GM12878 (cell line): ENCODE measurements around the gene ACYP1. TPM values are rescaled to one million over a fixed set of nuclear protein-coding genes. Genes with fewer than 3 reads are reported as not detected.

Experiments
- ATAC-seq: fragments of 200-7000 bp; cut with Tn5 transposase; 3 replicates; pipeline ENCODE4 v1.9.1; 2020; ENCODE audit warnings: mild to moderate bottlenecking, moderate library complexity
- BruUV-seq: library from RNA; stranded (reverse); fragments of 400-500 nt; replicated peaks from 2 replicates; lab custom pipeline; 2021; lab: Mats Ljungman, UMichigan
- CTCF ChIA-PET: fragments of 300-600 bp; sonication (Branson Sonifier 250); formaldehyde crosslinking; extraction: SDS; loops from one replicate; lab custom pipeline; 2021; ENCODE audit warnings: inconsistent platforms; lab: Yijun Ruan, JAX
- POLR2A ChIA-PET: fragments of 350-600 bp; formaldehyde crosslinking; extraction: SDS; loops from one replicate; lab custom pipeline; 2021; ENCODE audit warnings: inconsistent platforms; lab: Charles Lee
- RAD21 ChIA-PET: fragments of 300-600 bp; sonication (Branson Sonifier 250); formaldehyde crosslinking; loops from one replicate; lab custom pipeline; 2023; ENCODE audit warnings: antibody characterized with exemption; ENCODE audit not compliant: unreplicated experiment; lab: Charles Lee
- SMC1A ChIA-PET: fragments of 300-600 bp; sonication (Branson Sonifier 250); formaldehyde crosslinking; loops from one replicate; lab custom pipeline; 2023; ENCODE audit not compliant: unreplicated experiment, uncharacterized antibody; lab: Charles Lee
- DNase-seq: peaks from one replicate; pipeline ENCODE4 v3.0.0-alpha.2; 2011; ENCODE audit warnings: low read depth, low spot score
- FAIRE-seq: peaks from 3 replicates; lab custom pipeline; 2011; peaks lifted over from hg19 to GRCh38; lab: Jason Lieb, UNC
- H2AFZ ChIP-seq: 2 replicates; pipeline ENCODE4 v1.6.0; 2011; ENCODE audit warnings: low read depth, low read length, control low read depth; ENCODE audit not compliant: control insufficient read depth
- H3K27ac ChIP-seq: 2 replicates; pipeline ENCODE4 v1.5.1; 2011; ENCODE audit warnings: control low read depth; ENCODE audit not compliant: control insufficient read depth, insufficient read depth
- H3K27me3 ChIP-seq, 2 experiments: replicated peaks in 1 of 2; 2 replicates each; pipeline versions ENCODE4 v1.6.0 to v1.6.1; 2011; ENCODE audit warnings: low read length in 1 of 2; ENCODE audit not compliant: control insufficient read depth in 2 of 2, insufficient read depth in 2 of 2
- H3K36me3 ChIP-seq, 2 experiments: 2 replicates each; pipeline ENCODE4 v1.5.1; 2011; ENCODE audit warnings: low read length in 1 of 2; ENCODE audit not compliant: control insufficient read depth in 2 of 2, insufficient read depth in 2 of 2
- H3K4me1 ChIP-seq: 2 replicates; pipeline ENCODE4 v1.6.1; 2011; ENCODE audit warnings: mild to moderate bottlenecking, low read length, moderate library complexity, mixed read lengths; ENCODE audit not compliant: control insufficient read depth, insufficient read depth
- H3K4me2 ChIP-seq: 2 replicates; pipeline ENCODE4 v1.6.0; 2011; ENCODE audit warnings: control low read depth; ENCODE audit not compliant: control insufficient read depth, insufficient read depth
- H3K4me3 ChIP-seq: fragments of 200-600 bp; sonication (generic); 2 replicates; pipeline ENCODE4 v1.5.1; 2016
- H3K79me2 ChIP-seq: 2 replicates; pipeline ENCODE4 v1.6.0; 2011; ENCODE audit warnings: low read length; ENCODE audit not compliant: control insufficient read depth, insufficient read depth
- H3K9ac ChIP-seq: 2 replicates; pipeline ENCODE4 v1.8.0; 2011; ENCODE audit warnings: low read length, control low read depth, mixed read lengths; ENCODE audit not compliant: control insufficient read depth, insufficient read depth
- H3K9me3 ChIP-seq: replicated peaks from 3 replicates; pipeline ENCODE4 v1.5.1; 2011; ENCODE audit warnings: mild to moderate bottlenecking, low read length; ENCODE audit not compliant: control insufficient read depth, insufficient read depth
- H4K20me1 ChIP-seq: 2 replicates; pipeline ENCODE4 v1.6.0; 2011; ENCODE audit not compliant: control insufficient read depth, insufficient read depth
- ATF7 ChIP-seq: fragments of 450-650 bp; IDR thresholded peaks from 2 replicates; pipeline ENCODE4 v1.6.1; 2016; ENCODE audit warnings: low read depth, mild to moderate bottlenecking
- BHLHE40 ChIP-seq, 2 experiments: fragments of 450-650 bp in 1 of 2; IDR thresholded peaks; 2 replicates each; pipeline ENCODE4 v1.6.1; 2011 to 2017; ENCODE audit warnings: low read depth in 2 of 2, borderline replicate concordance in 1 of 2, improper control_type of control experiment in 1 of 2, low read length in 1 of 2, mild to moderate bottlenecking in 1 of 2
- CREB1 ChIP-seq: IDR thresholded peaks from 2 replicates; pipeline ENCODE4 v1.6.1; 2012; ENCODE audit warnings: low read depth, mild to moderate bottlenecking, inconsistent platforms
- E2F8 ChIP-seq: fragments of 450-650 bp; IDR thresholded peaks from 2 replicates; pipeline ENCODE4 v1.6.1; 2018; ENCODE audit warnings: mild to moderate bottlenecking, low read depth, moderate library complexity; ENCODE audit not compliant: partially characterized antibody
- FOS ChIP-seq: IDR thresholded peaks from 3 replicates; pipeline ENCODE4 v1.6.1; 2011; ENCODE audit warnings: borderline replicate concordance; ENCODE audit not compliant: insufficient read length; ENCODE audit errors: extremely low read depth
- HCFC1 ChIP-seq: fragments of 150-350 bp; IDR thresholded peaks from 2 replicates; pipeline ENCODE4 v1.6.1; 2014; ENCODE audit warnings: low read length
- HSF1 ChIP-seq: fragments of 150-350 bp; IDR thresholded peaks from 2 replicates; pipeline ENCODE4 v1.6.1; 2014; ENCODE audit warnings: mild to moderate bottlenecking, low read depth, low read length
- MAX ChIP-seq: IDR thresholded peaks from 2 replicates; pipeline ENCODE4 v1.6.1; 2012; ENCODE audit warnings: low read depth, low read length, improper control_type of control experiment
- MTA2 ChIP-seq: fragments of 450-650 bp; IDR thresholded peaks from 2 replicates; pipeline ENCODE4 v1.6.1; 2016; ENCODE audit warnings: low read depth, mild to moderate bottlenecking, moderate library complexity
- NR2C1 ChIP-seq: fragments of 450-650 bp; IDR thresholded peaks from 2 replicates; pipeline ENCODE4 v1.6.1; 2017; ENCODE audit warnings: antibody characterized with exemption, mild to moderate bottlenecking, moderate library complexity
- RAD21 ChIP-seq: IDR thresholded peaks from 2 replicates; pipeline ENCODE4 v1.6.1; 2011; ENCODE audit warnings: mild to moderate bottlenecking, low read depth, low read length, moderate library complexity; ENCODE audit not compliant: insufficient read depth
- SMAD5 ChIP-seq: IDR thresholded peaks from 2 replicates; pipeline ENCODE4 v1.6.1; 2016; ENCODE audit warnings: antibody characterized with exemption, low read depth
- TAF1 ChIP-seq: IDR thresholded peaks from 2 replicates; pipeline ENCODE4 v1.6.1; 2011; ENCODE audit warnings: mild to moderate bottlenecking, low read depth, low read length, borderline replicate concordance
- TBL1XR1 ChIP-seq: IDR thresholded peaks from 2 replicates; pipeline ENCODE4 v1.6.1; 2012; ENCODE audit warnings: low read depth, low read length, improper control_type of control experiment
- WGBS: methylation state at CpG from one replicate; pipeline ENCODE4 v1.1.6; 2016; ENCODE audit warnings: low lambda C conversion rate; ENCODE audit not compliant: insufficient replicate concordance, insufficient coverage; ENCODE audit errors: missing lambda C conversion rate; 5-methylcytosine and 5-hydroxymethylcytosine counted together
- in situ Hi-C: fragments of 300-500 bp; cut with MboI; formaldehyde crosslinking; loops from 9 replicates; pipeline ENCODE4 v1.14.3; 2018; ENCODE audit warnings: mixed read lengths
- intact Hi-C: fragments of 100-400 bp; cut with micrococcal nuclease; formaldehyde crosslinking; loops from one replicate; pipeline ENCODE4 v1.14.2; 2022; ENCODE audit not compliant: unreplicated experiment
- polyA plus RNA-seq, 11 experiments: library from polyadenylated mRNA; depleted of rRNA in 4 of 11; unstranded in 6 of 11; stranded (reverse) in 5 of 11; fragments of >200 nt; fragmentation: Nextera tagmentation in 4 of 11; fragmentation: Illumina TruSeq in 1 of 11; extraction: Ambion mirVana in 4 of 11; extraction: Trizol in 1 of 11; gene quantifications; 1 replicate in 1 of 11; 2 replicates in 10 of 11; pipeline versions ENCODE4 v1.2.1 to v1.2.3, GENCODE V29; 2011 to 2016; ENCODE audit warnings: inconsistent platforms in 2 of 11, missing spikeins in 2 of 11, low read depth in 1 of 11
- total RNA-seq, 4 experiments: library from RNA; depleted of rRNA in 3 of 4; stranded (reverse); fragments of >200 nt in 3 of 4; fragmentation: Illumina TruSeq in 1 of 4; extraction: Trizol in 1 of 4; gene quantifications; 2 replicates each; pipeline versions ENCODE4 v1.2.1 to v1.2.3, GENCODE V29; 2013 to 2021
- TF ChIP-seq, protein P1 (sequence below): fragments of 450-650 bp; IDR thresholded peaks from 2 replicates; pipeline ENCODE4 v1.6.1; 2017; ENCODE audit warnings: low read depth, mild to moderate bottlenecking, moderate library complexity

The ACYP1 gene
- total and polyA plus RNA-seq, 10 of the 15 experiments (the other 5 are each of a cell fraction or from before 2014, with no cell fraction given), result 18.2 to 52.6 (median 43.5) TPM

DNA sequence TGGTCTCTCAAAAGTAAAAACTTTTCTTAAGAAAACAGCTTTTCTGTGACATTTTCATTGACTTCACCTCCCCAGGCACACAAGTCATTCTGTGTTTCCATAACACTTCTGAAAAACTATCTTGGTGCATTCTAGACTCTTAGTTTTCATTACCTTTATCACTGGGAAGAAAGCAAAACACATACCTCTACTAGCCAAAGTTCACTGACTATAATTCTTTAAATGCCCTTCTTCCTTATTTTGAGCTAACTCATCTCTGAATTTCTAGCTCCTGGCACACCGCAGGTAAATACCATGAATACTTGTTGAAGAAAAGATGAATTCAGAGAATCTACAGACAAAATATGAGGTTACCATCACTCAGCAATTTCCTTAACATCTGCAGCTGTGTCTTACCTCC, 33.7 kb downstream of the ACYP1 start (continued):
- no peak for TF ChIP-seq BHLHE40 (IDR thresholded peaks at IDR 0.05; ENCODE audit: borderline replicate concordance in 1 of 2, low read depth in 2 of 2, low read length in 1 of 2)
- no peak for TF ChIP-seq FOS
- TF ChIP-seq SMAD5, result no peak
- TF ChIP-seq HCFC1, result no peak
- no peak for TF ChIP-seq NR2C1
- TF ChIP-seq E2F8, result no peak
- no peak for TF ChIP-seq MAX

DNA sequence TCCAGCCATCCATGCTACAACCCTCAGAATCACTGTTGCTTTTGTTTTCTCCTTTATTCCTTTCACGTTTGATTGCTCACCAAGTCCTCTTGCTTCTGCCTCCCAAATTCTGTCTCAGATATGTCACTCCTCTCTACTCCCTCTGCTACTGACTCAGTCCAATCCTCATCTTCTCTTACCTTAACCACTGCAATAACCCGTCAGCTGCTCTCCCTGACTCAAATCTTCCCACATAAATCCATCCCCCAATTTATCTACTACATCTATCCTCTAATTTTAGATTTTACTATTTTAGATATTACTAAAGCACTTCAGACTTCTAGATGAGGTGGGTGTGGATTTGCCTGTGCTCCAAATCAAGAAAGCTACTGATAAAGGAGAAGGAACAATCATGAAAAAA, 37.9 kb downstream of the ACYP1 start:
- no TSS peak for BruUV-seq
- ChIA-PET CTCF (interaction anchor here (1.0 to 2.5 kb wide), 2 partner anchors 63 to 165 kb away, joined by 4 to 8 read pairs; no protein-coding TSS in a partner anchor), RAD21 (no interaction called here), SMC1A (no interaction called here), POLR2A (no interaction called here)
- intact Hi-C loops (no loop called here), in situ Hi-C loops (no loop called here)
- DNase-seq, result no peak
- H3K27me3 ChIP-seq, result no peaks in the 10 kb centered on the region
- FAIRE-seq, result no peak
- WGBS, result 69% methylated on average over 2 of the region's 2 CpGs
- H3K79me2 ChIP-seq, result no peaks in the 10 kb centered on the region
- H3K4me3 ChIP-seq, result no peak overlapping the region
- no peak overlapping the region for H2AFZ ChIP-seq
- H3K27ac ChIP-seq, result no peak overlapping the region
- no peaks in the 10 kb centered on the region for H3K9me3 ChIP-seq
- no peak overlapping the region for H3K9ac ChIP-seq
- peaks cover 0 to 1% of the 10 kb centered on the region in 2 experiments; a peak in 3 of 4 replicates for H3K36me3 ChIP-seq
- no peak for ATAC-seq
- no peak overlapping the region for H3K4me2 ChIP-seq
- no peaks in the 10 kb centered on the region for H3K4me1 ChIP-seq
- H4K20me1 ChIP-seq, result no peaks in the 10 kb centered on the region
- no peak for TF ChIP-seq TBL1XR1
- no peak for TF ChIP-seq MTA2
- no peak for TF ChIP-seq HSF1
- no peak for TF ChIP-seq ATF7
- TF ChIP-seq, protein P1, sequence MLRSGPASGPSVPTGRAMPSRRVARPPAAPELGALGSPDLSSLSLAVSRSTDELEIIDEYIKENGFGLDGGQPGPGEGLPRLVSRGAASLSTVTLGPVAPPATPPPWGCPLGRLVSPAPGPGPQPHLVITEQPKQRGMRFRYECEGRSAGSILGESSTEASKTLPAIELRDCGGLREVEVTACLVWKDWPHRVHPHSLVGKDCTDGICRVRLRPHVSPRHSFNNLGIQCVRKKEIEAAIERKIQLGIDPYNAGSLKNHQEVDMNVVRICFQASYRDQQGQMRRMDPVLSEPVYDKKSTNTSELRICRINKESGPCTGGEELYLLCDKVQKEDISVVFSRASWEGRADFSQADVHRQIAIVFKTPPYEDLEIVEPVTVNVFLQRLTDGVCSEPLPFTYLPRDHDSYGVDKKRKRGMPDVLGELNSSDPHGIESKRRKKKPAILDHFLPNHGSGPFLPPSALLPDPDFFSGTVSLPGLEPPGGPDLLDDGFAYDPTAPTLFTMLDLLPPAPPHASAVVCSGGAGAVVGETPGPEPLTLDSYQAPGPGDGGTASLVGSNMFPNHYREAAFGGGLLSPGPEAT, result no peak
- TF ChIP-seq CREB1, result no peak
- TF ChIP-seq RAD21, result no peak
- no peak for TF ChIP-seq TAF1
